PC-3 (cell line): ENCODE measurements around the gene UPF1. TPM values are rescaled to one million over a fixed set of nuclear protein-coding genes. Genes with fewer than 3 reads are reported as not detected.

Experiments
- ATAC-seq: fragments of 200-7000 bp; cut with Tn5 transposase; 2 replicates; pipeline ENCODE4 v1.9.1; 2020; ENCODE audit warnings: mild to moderate bottlenecking, moderate library complexity
- BruUV-seq: library from RNA; stranded (reverse); fragments of 400-500 nt; replicated peaks from 2 replicates; lab custom pipeline; 2021; lab: Mats Ljungman, UMichigan
- CTCF ChIA-PET: fragments of 300-600 bp; sonication (Branson Sonifier 250); formaldehyde crosslinking; loops from one replicate; lab custom pipeline; 2022; ENCODE audit warnings: antibody characterized with exemption; lab: Charles Lee
- POLR2A ChIA-PET: fragments of 300-600 bp; sonication (Branson Sonifier 250); formaldehyde crosslinking; loops from one replicate; lab custom pipeline; 2022; ENCODE audit warnings: antibody characterized with exemption; ENCODE audit not compliant: unreplicated experiment; lab: Charles Lee
- DNase-seq: peaks from one replicate; pipeline ENCODE4 v3.0.0-alpha.2; 2015
- H2AFZ ChIP-seq: fragments of 300-600 bp; sonication (generic); 2 replicates; pipeline ENCODE4 v1.6.0; 2016; ENCODE audit warnings: antibody characterized with exemption, low read length
- H3F3A ChIP-seq: fragments of 300-600 bp; sonication (generic); one replicate; pipeline ENCODE4 v1.6.0; 2017; ENCODE audit warnings: antibody characterized with exemption, low read length, control low read depth, mild to moderate bottlenecking; ENCODE audit not compliant: unreplicated experiment
- H3K27ac ChIP-seq: fragments of 300-600 bp; sonication (generic); 2 replicates; pipeline ENCODE4 v1.5.1; 2016; ENCODE audit warnings: mild to moderate bottlenecking, low read length
- H3K27me3 ChIP-seq: fragments of 300-600 bp; sonication (generic); 2 replicates; pipeline ENCODE4 v1.6.1; 2016; ENCODE audit warnings: low read length, mixed read lengths
- H3K36me3 ChIP-seq: fragments of 300-600 bp; sonication (generic); 2 replicates; pipeline ENCODE4 v1.6.1; 2016; ENCODE audit warnings: low read depth, mixed run types, low read length, mixed read lengths
- H3K4me1 ChIP-seq: fragments of 300-600 bp; sonication (generic); 2 replicates; pipeline ENCODE4 v1.5.1; 2016; ENCODE audit warnings: low read length; ENCODE audit not compliant: insufficient read depth
- H3K4me2 ChIP-seq: fragments of 300-600 bp; sonication (generic); 2 replicates; pipeline ENCODE4 v1.6.0; 2016; ENCODE audit warnings: low read length
- H3K4me3 ChIP-seq: fragments of 300-600 bp; sonication (generic); 2 replicates; pipeline ENCODE4 v1.5.1; 2016; ENCODE audit warnings: mild to moderate bottlenecking, low read length, mixed read lengths
- H3K79me2 ChIP-seq: fragments of 300-600 bp; sonication (generic); 2 replicates; pipeline ENCODE4 v1.6.1; 2017; ENCODE audit warnings: low read length, mixed read lengths
- H3K9ac ChIP-seq: fragments of 300-600 bp; sonication (generic); 2 replicates; pipeline ENCODE4 v1.6.0; 2016; ENCODE audit warnings: mild to moderate bottlenecking, low read length
- H3K9me2 ChIP-seq: fragments of 300-600 bp; sonication (generic); replicated peaks from 2 replicates; pipeline ENCODE4 v1.6.1; 2016; ENCODE audit warnings: mixed run types, low read length, mixed read lengths
- H3K9me3 ChIP-seq: fragments of 300-600 bp; sonication (generic); 2 replicates; pipeline ENCODE4 v1.6.1; 2016; ENCODE audit warnings: low read length, mixed read lengths
- H4K20me1 ChIP-seq: fragments of 300-600 bp; sonication (generic); 2 replicates; pipeline ENCODE4 v1.6.1; 2016; ENCODE audit warnings: low read length, mixed read lengths
- CTCF ChIP-seq: fragments of 300-600 bp; sonication (generic); conservative IDR thresholded peaks from 2 replicates; pipeline ENCODE4 v1.5.1; 2017; ENCODE audit warnings: antibody characterized with exemption, low read depth, mild to moderate bottlenecking, low read length
- EZH2 ChIP-seq: fragments of 300-600 bp; sonication (generic); IDR thresholded peaks from one replicate; pipeline ENCODE4 v1.6.1; 2017; ENCODE audit warnings: antibody characterized with exemption, mild to moderate bottlenecking, low read length; ENCODE audit not compliant: unreplicated experiment
- EZH2phosphoT487 ChIP-seq: fragments of 300-600 bp; sonication (generic); IDR thresholded peaks from 2 replicates; pipeline ENCODE4 v1.6.1; 2018; ENCODE audit warnings: mild to moderate bottlenecking, antibody characterized with exemption, low read length, borderline replicate concordance
- intact Hi-C: fragments of 100-400 bp; cut with micrococcal nuclease; formaldehyde crosslinking; loops from 2 replicates; pipeline ENCODE4 v1.9.0; 2023
- total RNA-seq: library from RNA; depleted of rRNA; stranded (reverse); fragments of >200 nt; gene quantifications from 2 replicates; pipeline ENCODE4 v1.2.3, GENCODE V29; 2014

Gene UPF1
- total RNA-seq, 1 experiment from 2014 or later = 97.1 TPM

GRCh38 chr19:18795540-18795939 lies 36.2 kb upstream of the UPF1 start:
- H3K27me3 ChIP-seq = peaks cover 5% of the 10 kb centered on the region
- no peaks in the 10 kb centered on the region for H3K4me1 ChIP-seq
- DNase-seq (no peak), ATAC-seq (no peak)
- no peaks in the 10 kb centered on the region for H3K36me3 ChIP-seq
- intact Hi-C loops = no loop called here
- no peaks in the 10 kb centered on the region for H3K9me2 ChIP-seq
- H3K4me3 ChIP-seq = no peak overlapping the region
- no peak overlapping the region for H3K9ac ChIP-seq
- CTCF ChIA-PET = no interaction called here
- H3K9me3 ChIP-seq = no peaks in the 10 kb centered on the region
- no peak overlapping the region for H3K27ac ChIP-seq
- no peak overlapping the region for H3K4me2 ChIP-seq
- BruUV-seq = no TSS peak
- H3F3A ChIP-seq = no peaks in the 10 kb centered on the region
- TF ChIP-seq CTCF = no peak
- no peak for TF ChIP-seq EZH2phosphoT487
- no peak overlapping the region for H2AFZ ChIP-seq
- H4K20me1 ChIP-seq = no peaks in the 10 kb centered on the region
- no peaks in the 10 kb centered on the region for H3K79me2 ChIP-seq
- POLR2A ChIA-PET = no interaction called here

- CTCF ChIA-PET = interaction anchor here (0.6 to 0.7 kb wide), 2 partner anchors 231 to 1365 kb away, joined by 5 to 8 read pairs; no protein-coding TSS in a partner anchor
- H3K27me3 ChIP-seq = no peaks in the 10 kb centered on the region
These were observed 35.5 kb upstream of the UPF1 start for GRCh38 chr19:18796239-18796638.

More at GRCh38 chr19:18796239-18796638, 35.5 kb upstream of the UPF1 start:
- Histone ChIP-seq H3F3A (no peaks in the 10 kb centered on the region), H3K36me3 (no peaks in the 10 kb centered on the region), H3K79me2 (no peaks in the 10 kb centered on the region), H3K4me3 (no peak overlapping the region), H3K9ac (no peak overlapping the region), H3K4me1 (no peaks in the 10 kb centered on the region), H3K4me2 (no peak overlapping the region), H3K27ac (no peak overlapping the region), H3K9me3 (no peaks in the 10 kb centered on the region), H4K20me1 (no peaks in the 10 kb centered on the region), H2AFZ (no peak overlapping the region), H3K9me2 (no peaks in the 10 kb centered on the region)
- POLR2A ChIA-PET = no interaction called here
- DNase-seq (peak; percentile 23), ATAC-seq (no peak)
- TF ChIP-seq EZH2phosphoT487 (no peak), EZH2 (no peak), CTCF (no peak)
- intact Hi-C loops = no loop called here
- no TSS peak for BruUV-seq
